Lower lobe of right lung (tissue), 2 donors: ENCODE measurements around the gene PLXNA4. TPM values are rescaled to one million over a fixed set of nuclear protein-coding genes. Genes with fewer than 3 reads are reported as not detected.

Source experiments
- ATAC-seq, 2 donors: fragments of 200-7000 bp; cut with Tn5 transposase; one replicate each; pipeline ENCODE4 v1.9.1; 2020 to 2022; ENCODE audit warnings: mild to moderate bottlenecking in 2 of 2, moderate library complexity in 2 of 2
- DNase-seq: peaks from one replicate; pipeline ENCODE4 v3.0.0-alpha.2; 2020
- H3K27ac ChIP-seq: fragments of 200-600 bp; one replicate; pipeline ENCODE4 v1.8.0; 2022
- H3K27me3 ChIP-seq: fragments of 200-600 bp; one replicate; pipeline ENCODE4 v1.8.0; 2022; ENCODE audit warnings: low read depth
- H3K36me3 ChIP-seq: fragments of 200-600 bp; one replicate; pipeline ENCODE4 v1.8.0; 2022; ENCODE audit warnings: mild to moderate bottlenecking
- H3K4me1 ChIP-seq: fragments of 200-600 bp; one replicate; pipeline ENCODE4 v1.8.0; 2022
- H3K4me3 ChIP-seq: fragments of 200-600 bp; one replicate; pipeline ENCODE4 v1.8.0; 2022; ENCODE audit warnings: mild to moderate bottlenecking
- H3K9me3 ChIP-seq: fragments of 200-600 bp; one replicate; pipeline ENCODE4 v1.8.0; 2022
- intact Hi-C: fragments of 100-400 bp; cut with DNase I; formaldehyde crosslinking; loops from one replicate; pipeline ENCODE4 v1.11.0; 2022
- total RNA-seq: library from RNA; stranded (reverse); fragmentation: NEBNext Ultra II Directional; extraction: Animal tissue kit (Norgen Biotek cat#: 25700); gene quantifications from one replicate; pipeline ENCODE4 v1.2.1, GENCODE V29; 2021
- TF ChIP-seq, protein P1 (sequence below): fragments of 200-600 bp; IDR thresholded peaks from one replicate; pipeline ENCODE4 v1.8.0; 2022; ENCODE audit warnings: antibody characterized with exemption, mild to moderate bottlenecking
- donor health status: DM: no; HTN: yes; CAD: no; lungs with severe emphysema.

Gene PLXNA4
- total RNA-seq, 1 donor from 2014 or later = 4.3 TPM

DNA sequence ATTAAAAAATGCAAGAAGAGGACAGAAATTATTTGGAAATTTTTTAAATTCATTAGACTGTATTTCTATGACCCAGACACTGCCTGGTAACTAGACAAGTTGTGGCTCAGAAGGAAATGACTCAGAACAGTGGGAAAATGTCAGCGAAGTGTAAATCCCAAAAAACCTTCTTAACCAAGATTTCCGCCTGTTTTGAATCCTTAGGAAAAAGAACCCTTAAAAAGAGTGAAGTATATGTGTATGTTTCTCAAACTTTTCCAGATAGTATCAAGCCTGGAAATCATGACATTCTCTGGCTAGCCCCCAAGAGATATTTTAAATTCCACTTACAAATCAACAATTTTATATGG, 42.7 kb upstream of the PLXNA4 start:
- ATAC-seq = no peak
- Histone ChIP-seq H3K9me3 (no peaks in the 10 kb centered on the region), H3K36me3 (no peaks in the 10 kb centered on the region), H3K27ac (no peak overlapping the region), H3K4me1 (peaks cover 5% of the 10 kb centered on the region), H3K27me3 (no peaks in the 10 kb centered on the region), H3K4me3 (no peak overlapping the region)
- DNase-seq = no peak
- intact Hi-C loops = no loop called here
- TF ChIP-seq, protein P1, sequence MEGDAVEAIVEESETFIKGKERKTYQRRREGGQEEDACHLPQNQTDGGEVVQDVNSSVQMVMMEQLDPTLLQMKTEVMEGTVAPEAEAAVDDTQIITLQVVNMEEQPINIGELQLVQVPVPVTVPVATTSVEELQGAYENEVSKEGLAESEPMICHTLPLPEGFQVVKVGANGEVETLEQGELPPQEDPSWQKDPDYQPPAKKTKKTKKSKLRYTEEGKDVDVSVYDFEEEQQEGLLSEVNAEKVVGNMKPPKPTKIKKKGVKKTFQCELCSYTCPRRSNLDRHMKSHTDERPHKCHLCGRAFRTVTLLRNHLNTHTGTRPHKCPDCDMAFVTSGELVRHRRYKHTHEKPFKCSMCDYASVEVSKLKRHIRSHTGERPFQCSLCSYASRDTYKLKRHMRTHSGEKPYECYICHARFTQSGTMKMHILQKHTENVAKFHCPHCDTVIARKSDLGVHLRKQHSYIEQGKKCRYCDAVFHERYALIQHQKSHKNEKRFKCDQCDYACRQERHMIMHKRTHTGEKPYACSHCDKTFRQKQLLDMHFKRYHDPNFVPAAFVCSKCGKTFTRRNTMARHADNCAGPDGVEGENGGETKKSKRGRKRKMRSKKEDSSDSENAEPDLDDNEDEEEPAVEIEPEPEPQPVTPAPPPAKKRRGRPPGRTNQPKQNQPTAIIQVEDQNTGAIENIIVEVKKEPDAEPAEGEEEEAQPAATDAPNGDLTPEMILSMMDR = no peak

DNA sequence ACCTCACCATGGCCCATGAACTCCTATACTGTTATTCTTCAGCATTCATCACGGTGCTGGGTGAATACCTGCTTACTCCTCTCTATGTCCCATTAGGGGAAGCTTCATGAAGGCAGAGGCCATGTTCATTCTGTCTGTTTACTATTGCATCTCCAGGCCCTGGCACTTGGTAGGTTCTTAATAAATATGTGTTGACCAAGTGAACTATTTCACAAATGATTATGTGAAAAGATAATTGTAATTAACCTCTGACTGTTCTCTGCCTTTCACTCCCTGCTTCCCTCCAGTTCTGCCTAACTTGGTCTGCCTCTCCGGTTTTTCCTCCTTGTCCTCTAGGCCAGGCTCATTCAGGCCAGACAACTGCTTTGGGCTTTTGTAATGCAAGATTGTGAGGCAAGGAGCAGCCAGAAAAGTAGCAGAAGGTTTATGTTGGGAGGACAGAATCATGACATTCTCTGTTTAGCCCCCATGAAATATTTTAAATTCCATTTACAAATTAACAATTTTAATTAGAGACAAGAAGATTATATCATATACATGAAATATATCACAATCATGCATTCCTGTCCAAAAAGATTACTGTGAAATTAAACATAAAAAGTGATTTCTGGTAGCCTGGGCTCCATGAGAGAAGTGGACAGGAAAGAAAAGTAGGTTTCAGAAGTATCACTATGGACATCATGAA, 42.1 kb upstream of the PLXNA4 start:
- Histone ChIP-seq H3K27me3 (no peaks in the 10 kb centered on the region), H3K9me3 (no peaks in the 10 kb centered on the region), H3K27ac (no peak overlapping the region), H3K36me3 (no peaks in the 10 kb centered on the region), H3K4me3 (no peak overlapping the region), H3K4me1 (peaks cover 5% of the 10 kb centered on the region)
- intact Hi-C loops = no loop called here
- ATAC-seq = no peak
- TF ChIP-seq, protein P1 = no peak
- DNase-seq = no peak

DNA sequence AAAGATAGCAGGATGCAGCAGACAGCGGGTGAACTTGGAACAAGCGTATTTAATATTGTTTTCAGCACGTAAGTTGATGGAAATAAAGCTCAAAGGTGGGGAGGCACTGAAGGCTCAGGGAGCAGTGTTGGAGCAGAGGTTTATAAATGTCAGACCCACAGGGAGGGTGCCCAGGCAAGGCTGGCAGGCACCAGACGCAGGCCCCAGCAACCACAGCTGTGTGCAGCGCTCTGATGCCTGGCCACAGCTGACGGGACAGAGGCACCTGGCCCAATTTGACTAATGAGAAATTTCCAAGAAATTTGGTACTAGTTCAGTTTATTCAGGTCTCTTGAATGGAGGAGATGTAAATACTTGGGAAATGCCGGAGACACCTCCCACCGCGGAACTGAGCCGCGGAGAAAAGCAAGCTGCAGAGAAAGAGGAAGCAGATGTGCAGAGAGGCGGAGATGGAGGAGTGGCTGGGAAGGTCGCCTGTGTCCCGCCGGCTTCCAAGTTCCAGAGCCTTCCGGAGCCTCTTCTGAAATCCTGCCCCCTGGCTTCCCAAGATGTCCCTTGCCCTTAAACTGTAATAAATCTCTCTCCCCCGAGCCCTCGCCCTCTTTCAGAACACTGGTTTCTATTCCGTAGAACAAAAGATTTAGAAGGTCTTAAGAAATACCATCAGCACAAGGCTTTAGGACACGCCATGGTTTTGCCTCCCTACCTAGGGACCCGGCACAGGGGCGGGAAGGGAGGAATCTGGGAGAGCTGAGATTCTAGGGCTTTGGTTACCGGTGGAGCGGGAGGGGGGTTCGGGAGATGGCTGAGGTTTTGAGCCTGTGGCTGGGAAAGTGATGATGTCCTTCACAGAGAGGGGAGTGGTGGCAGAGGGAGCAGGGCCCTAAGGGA, 38.4 kb upstream of the PLXNA4 start:
- H3K27me3 ChIP-seq = peaks cover 3% of the 10 kb centered on the region
- no peaks in the 10 kb centered on the region for H3K9me3 ChIP-seq
- no peak overlapping the region for H3K27ac ChIP-seq
- ATAC-seq = peak; percentile 64 to 65
- TF ChIP-seq, protein P1 = no peak
- peak overlapping the region; percentile 24 for H3K4me3 ChIP-seq
- intact Hi-C loops = no loop called here
- H3K36me3 ChIP-seq = no peaks in the 10 kb centered on the region
- peak; percentile 49 for DNase-seq
- H3K4me1 ChIP-seq = peaks cover 5% of the 10 kb centered on the region

DNA sequence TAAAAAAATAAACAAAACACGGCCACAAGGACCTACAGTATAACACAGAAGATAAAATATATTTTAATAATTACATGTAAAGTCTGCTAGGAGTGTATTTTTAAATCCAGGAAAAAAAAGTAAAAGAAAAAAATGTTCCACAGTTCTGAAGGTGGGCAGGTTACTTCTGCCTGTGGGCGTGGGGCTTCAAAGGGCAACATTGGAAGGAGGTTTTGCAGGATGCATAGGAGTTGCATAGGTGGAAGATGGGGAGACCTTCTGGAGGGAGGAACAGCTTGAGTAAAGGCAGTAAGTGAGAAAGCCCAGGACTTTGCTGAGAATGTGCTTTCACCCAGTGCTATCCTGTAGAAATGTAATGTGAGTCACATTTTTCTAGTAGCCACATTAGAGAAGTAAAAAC, 37.5 kb upstream of the PLXNA4 start:
- intact Hi-C loops = no loop called here
- ATAC-seq (no peak), DNase-seq (no peak)
- H3K36me3 ChIP-seq = no peaks in the 10 kb centered on the region
- no peaks in the 10 kb centered on the region for H3K9me3 ChIP-seq
- TF ChIP-seq, protein P1 = no peak
- no peak overlapping the region for H3K27ac ChIP-seq
- peaks cover 5% of the 10 kb centered on the region for H3K4me1 ChIP-seq
- H3K27me3 ChIP-seq = peaks cover 3% of the 10 kb centered on the region
- no peak overlapping the region for H3K4me3 ChIP-seq

DNA sequence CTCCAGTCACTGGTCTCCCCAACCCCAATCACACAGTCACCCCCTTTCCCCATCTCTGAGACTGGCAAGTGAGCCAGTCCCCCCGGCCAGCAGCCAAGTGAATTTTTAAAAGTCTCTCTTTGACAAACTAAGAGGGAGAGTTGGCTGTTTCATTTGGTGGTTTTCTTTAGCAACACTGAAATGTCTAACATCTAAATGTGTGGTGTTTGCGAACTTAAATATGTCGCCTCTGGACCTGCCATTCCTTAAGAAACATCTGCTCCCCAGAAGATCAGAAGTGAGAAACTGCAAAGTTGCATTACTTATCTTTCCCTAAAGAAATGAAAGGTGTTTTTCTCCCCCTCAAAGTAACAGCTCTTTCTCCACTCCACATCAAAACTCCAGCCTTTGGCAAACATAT, 34.7 kb upstream of the PLXNA4 start:
- Histone ChIP-seq H3K4me1 (peaks cover 5% of the 10 kb centered on the region), H3K27ac (no peak overlapping the region), H3K4me3 (no peak overlapping the region), H3K36me3 (no peaks in the 10 kb centered on the region), H3K9me3 (no peaks in the 10 kb centered on the region), H3K27me3 (peaks cover 3% of the 10 kb centered on the region)
- DNase-seq (no peak), ATAC-seq (no peak)
- intact Hi-C loops = no loop called here
- TF ChIP-seq, protein P1 = no peak
